Cardiac muscle cell (in vitro differentiated cells and primary cell): ENCODE measurements around the gene GRID1. TPM values are rescaled to one million over a fixed set of nuclear protein-coding genes. Genes with fewer than 3 reads are reported as not detected.
A peak's percentile ranks its signal among the peaks of the same experiment; 100 is the strongest.

ENCODE experiments used
- DNase-seq, 2 donors: peaks; one replicate each; pipeline versions ENCODE4 v3.0.0 to v3.0.0-alpha.2; 2010 to 2017; ENCODE audit warnings: low read depth in 1 of 2, low spot score in 1 of 2
- H3K27ac ChIP-seq: fragments of 200-600 bp; sonication (generic); 2 replicates; pipeline ENCODE4 v1.5.1; 2016
- H3K27me3 ChIP-seq: fragments of 200-600 bp; sonication (generic); 2 replicates; pipeline ENCODE4 v1.6.0; 2016; ENCODE audit warnings: control low read depth
- H3K36me3 ChIP-seq: fragments of 200-600 bp; sonication (generic); 2 replicates; pipeline ENCODE4 v1.5.1; 2016; ENCODE audit warnings: control low read depth
- H3K4me1 ChIP-seq: fragments of 200-600 bp; sonication (generic); 2 replicates; pipeline ENCODE4 v1.8.1; 2017; ENCODE audit warnings: low read depth, mild to moderate bottlenecking, mixed run types
- H3K4me3 ChIP-seq: fragments of 200-600 bp; sonication (generic); 2 replicates; pipeline ENCODE4 v1.5.1; 2016; ENCODE audit warnings: mild to moderate bottlenecking
- H3K9me3 ChIP-seq: fragments of 200-600 bp; sonication (generic); 2 replicates; pipeline ENCODE4 v1.5.1; 2017; ENCODE audit warnings: low read depth, mild to moderate bottlenecking, control low read depth
- CTCF ChIP-seq: IDR thresholded peaks from 2 replicates; pipeline ENCODE4 v1.5.1; 2012; ENCODE audit warnings: low read depth, mild to moderate bottlenecking, low read length
- polyA plus RNA-seq: library from polyadenylated mRNA; unstranded; fragments of >200 nt; fragmentation: Nextera tagmentation; extraction: Ambion mirVana; gene quantifications from 2 replicates; pipeline ENCODE4 v1.2.1, GENCODE V29; 2016
- total RNA-seq: library from RNA; depleted of rRNA; stranded (reverse); fragments of >200 nt; gene quantifications from 2 replicates; pipeline ENCODE4 v1.2.3, GENCODE V29; 2016

GRID1 gene
- total and polyA plus RNA-seq, 2 experiments from 2014 or later, result 1.5 to 1.6 TPM

- no peaks in the 10 kb centered on the region for H3K27me3 ChIP-seq
- no peaks in the 10 kb centered on the region for H3K9me3 ChIP-seq
- H3K4me3 ChIP-seq, result no peak overlapping the region
- H3K36me3 ChIP-seq, result no peaks in the 10 kb centered on the region
- peaks cover 8% of the 10 kb centered on the region for H3K4me1 ChIP-seq
- H3K27ac ChIP-seq, result no peak overlapping the region
- no peak for DNase-seq
- TF ChIP-seq CTCF, result no peak
These were observed 362.3 kb downstream of the GRID1 start for GRCh38 chr10:86004337-86004736.

GRCh38 chr10:86003201-86003621 lies 363.4 kb downstream of the GRID1 start:
- no peak for DNase-seq
- Histone ChIP-seq H3K9me3 (no peaks in the 10 kb centered on the region), H3K4me1 (peaks cover 8% of the 10 kb centered on the region), H3K36me3 (no peaks in the 10 kb centered on the region), H3K27ac (no peak overlapping the region), H3K27me3 (no peaks in the 10 kb centered on the region), H3K4me3 (no peak overlapping the region)
- no peak for TF ChIP-seq CTCF

GRCh38 chr10:86001521-86001920 lies 365.1 kb downstream of the GRID1 start:
- H3K27ac ChIP-seq, result no peak overlapping the region
- H3K36me3 ChIP-seq, result no peaks in the 10 kb centered on the region
- peaks cover 8% of the 10 kb centered on the region for H3K4me1 ChIP-seq
- no peaks in the 10 kb centered on the region for H3K27me3 ChIP-seq
- no peak for DNase-seq
- H3K9me3 ChIP-seq, result no peaks in the 10 kb centered on the region
- TF ChIP-seq CTCF, result no peak
- no peak overlapping the region for H3K4me3 ChIP-seq

- DNase-seq, result no peak
- H3K27me3 ChIP-seq, result no peaks in the 10 kb centered on the region
- TF ChIP-seq CTCF, result no peak
These were observed 369.1 kb downstream of the GRID1 start for GRCh38 chr10:85997544-85997943.

GRCh38 chr10:85995791-85996190 lies 370.8 kb downstream of the GRID1 start:
- H3K4me3 ChIP-seq, result no peak overlapping the region
- no peak overlapping the region for H3K27ac ChIP-seq
- TF ChIP-seq CTCF, result peak; percentile 22
- no peaks in the 10 kb centered on the region for H3K4me1 ChIP-seq
- H3K36me3 ChIP-seq, result no peaks in the 10 kb centered on the region
- DNase-seq, result peak; percentile 19 to 40
- H3K9me3 ChIP-seq, result no peaks in the 10 kb centered on the region
- H3K27me3 ChIP-seq, result no peaks in the 10 kb centered on the region

More at GRCh38 chr10:85997544-85997943, 369.1 kb downstream of the GRID1 start:
- Histone ChIP-seq H3K9me3 (no peaks in the 10 kb centered on the region), H3K27ac (no peak overlapping the region), H3K36me3 (no peaks in the 10 kb centered on the region), H3K4me3 (no peak overlapping the region), H3K4me1 (no peaks in the 10 kb centered on the region)
